Activated B cell treated with CpG ODN at 0.5 μM for 24 hours (primary cell): ENCODE measurements around the gene GHRHR. TPM values are rescaled to one million over a fixed set of nuclear protein-coding genes. Genes with fewer than 3 reads are reported as not detected.
A peak's percentile ranks its signal among the peaks of the same experiment; 100 is the strongest.

Source experiments
- ATAC-seq: fragments of 200-7000 bp; cut with Tn5 transposase; one replicate; pipeline ENCODE4 v1.10.0; 2021; ENCODE audit warnings: low read depth, mild to moderate bottlenecking, moderate library complexity
- CTCF ChIA-PET: fragments of 350-600 bp; sonication (Branson Sonifier 250); formaldehyde crosslinking; loops from one replicate; lab custom pipeline; 2021; ENCODE audit warnings: antibody characterized with exemption; lab: Charles Lee
- POLR2A ChIA-PET: fragments of 350-600 bp; sonication (Branson Sonifier 250); formaldehyde crosslinking; loops from one replicate; lab custom pipeline; 2021; ENCODE audit warnings: antibody characterized with exemption; lab: Charles Lee
- DNase-seq: peaks from one replicate; pipeline ENCODE4 v3.0.0; 2022
- H3K27ac Mint-ChIP-seq: one replicate; pipeline ENCODE4 v1.8.0; 2020; ENCODE audit warnings: mixed read lengths
- H3K27me3 Mint-ChIP-seq: one replicate; pipeline ENCODE4 v1.8.0; 2021; ENCODE audit warnings: mixed read lengths
- H3K36me3 Mint-ChIP-seq: one replicate; pipeline ENCODE4 v1.8.0; 2021; ENCODE audit warnings: low read depth, mixed read lengths
- H3K4me1 Mint-ChIP-seq: one replicate; pipeline ENCODE4 v1.8.0; 2021; ENCODE audit warnings: mixed read lengths
- H3K4me3 Mint-ChIP-seq: one replicate; pipeline ENCODE4 v1.8.0; 2020; ENCODE audit warnings: mild to moderate bottlenecking, mixed read lengths
- H3K9me3 Mint-ChIP-seq: one replicate; pipeline ENCODE4 v1.8.0; 2020; ENCODE audit warnings: mixed read lengths
- CTCF ChIP-seq: fragments of 200-600 bp; IDR thresholded peaks from one replicate; pipeline ENCODE4 v1.8.0; 2022; ENCODE audit warnings: antibody characterized with exemption, mild to moderate bottlenecking
- intact Hi-C: fragments of 100-400 bp; cut with micrococcal nuclease; formaldehyde crosslinking; loops from one replicate; pipeline ENCODE4 v1.15.1; 2024
- total RNA-seq: library from RNA; stranded (reverse); gene quantifications from 2 replicates; pipeline ENCODE4 v1.2.3, GENCODE V29; 2022

GHRHR gene
- total RNA-seq, 1 donor from 2014 or later: not detected

GRCh38 chr7:30979027-30979426 is 15.3 kb downstream of the GHRHR start:
- no peak overlapping the region for H3K27ac Mint-ChIP-seq
- ChIA-PET POLR2A (no interaction called here), CTCF (interaction anchor here (1.2 kb wide), 1 partner anchor 178 kb away, joined by 3 read pairs; no protein-coding TSS in a partner anchor)
- H3K36me3 Mint-ChIP-seq: no peaks in the 10 kb centered on the region
- no peak for TF ChIP-seq CTCF
- DNase-seq: no peak
- H3K4me3 Mint-ChIP-seq: no peak overlapping the region
- H3K4me1 Mint-ChIP-seq: peaks cover 8% of the 10 kb centered on the region
- intact Hi-C loops: no loop called here
- ATAC-seq: no peak
- no peaks in the 10 kb centered on the region for H3K9me3 Mint-ChIP-seq
- peaks cover 17% of the 10 kb centered on the region for H3K27me3 Mint-ChIP-seq

GRCh38 chr7:30980194-30980593 is 16.4 kb downstream of the GHRHR start:
- intact Hi-C loops: no loop called here
- POLR2A ChIA-PET: no interaction called here
- H3K9me3 Mint-ChIP-seq: no peaks in the 10 kb centered on the region
- no peak overlapping the region for H3K4me3 Mint-ChIP-seq
- H3K27ac Mint-ChIP-seq: no peak overlapping the region
- H3K27me3 Mint-ChIP-seq: peaks cover 22% of the 10 kb centered on the region
- no peak for TF ChIP-seq CTCF
- ATAC-seq (no peak), DNase-seq (no peak)
- H3K4me1 Mint-ChIP-seq: peaks cover 2% of the 10 kb centered on the region
- no peaks in the 10 kb centered on the region for H3K36me3 Mint-ChIP-seq
- CTCF ChIA-PET: no interaction called here

DNA sequence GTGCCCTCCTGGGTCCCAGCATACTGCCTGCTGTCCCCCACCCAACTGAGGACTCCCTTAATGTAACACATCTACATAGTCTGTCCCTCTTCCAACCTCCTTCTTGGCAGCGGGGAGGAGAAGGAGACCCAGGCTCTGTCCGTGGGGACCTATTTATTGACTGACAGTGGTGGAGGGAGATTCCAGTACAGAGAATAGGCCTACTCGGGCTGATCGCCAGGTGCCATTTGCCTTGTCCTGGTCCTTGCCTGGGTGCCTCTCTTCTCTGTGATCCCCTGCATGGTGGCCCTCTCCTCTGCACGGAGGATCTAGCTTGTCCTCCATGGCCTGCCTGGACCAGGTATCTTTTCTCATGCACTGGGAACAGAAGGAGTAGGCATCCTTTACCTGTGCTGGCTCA is 17.0 kb downstream of the GHRHR start:
- Mint-ChIP-seq H3K27me3 (peaks cover 24% of the 10 kb centered on the region), H3K9me3 (no peaks in the 10 kb centered on the region), H3K4me3 (no peak overlapping the region), H3K27ac (no peak overlapping the region), H3K4me1 (peaks cover 2% of the 10 kb centered on the region), H3K36me3 (no peaks in the 10 kb centered on the region)
- CTCF ChIA-PET: no interaction called here
- no peak for TF ChIP-seq CTCF
- POLR2A ChIA-PET: no interaction called here
- ATAC-seq: no peak
- no peak for DNase-seq
- intact Hi-C loops: no loop called here

- DNase-seq (peak; percentile 60), ATAC-seq (peak; percentile 82)
- Mint-ChIP-seq H3K27me3 (peaks cover 36% of the 10 kb centered on the region), H3K36me3 (no peaks in the 10 kb centered on the region), H3K27ac (no peak overlapping the region), H3K4me1 (peaks cover 2% of the 10 kb centered on the region), H3K4me3 (no peak overlapping the region), H3K9me3 (no peaks in the 10 kb centered on the region)
- intact Hi-C loops: loop anchor here (1.0 to 2.0 kb wide), 2 partner anchors 139 to 754 kb away; no protein-coding TSS in a partner anchor
- ChIA-PET CTCF (interaction anchor here (0.7 to 3.2 kb wide), 8 partner anchors 10 to 183 kb away, joined by 3 to 22 read pairs (median 4); no protein-coding TSS in a partner anchor), POLR2A (interaction anchor here (1.0 kb wide), 1 partner anchor 139 kb away, joined by 3 read pairs; no protein-coding TSS in a partner anchor)
- peak; percentile 96 for TF ChIP-seq CTCF
Measured at GRCh38 chr7:30983042-30983913, 19.5 kb downstream of the GHRHR start.

- no peaks in the 10 kb centered on the region for H3K9me3 Mint-ChIP-seq
- no peak overlapping the region for H3K4me3 Mint-ChIP-seq
- ChIA-PET POLR2A (interaction anchor here (1.0 kb wide), 1 partner anchor 138 kb away, joined by 3 read pairs; no protein-coding TSS in a partner anchor), CTCF (interaction anchor here (0.7 to 3.2 kb wide), 8 partner anchors 11 to 184 kb away, joined by 3 to 22 read pairs (median 4); no protein-coding TSS in a partner anchor)
- intact Hi-C loops: loop anchor here (1.0 to 2.0 kb wide), 2 partner anchors 138 to 753 kb away; no protein-coding TSS in a partner anchor
- peak; percentile 43 for TF ChIP-seq CTCF
- no peak overlapping the region for H3K27ac Mint-ChIP-seq
- H3K36me3 Mint-ChIP-seq: no peaks in the 10 kb centered on the region
- ATAC-seq (no peak), DNase-seq (no peak)
- peaks cover 36% of the 10 kb centered on the region for H3K27me3 Mint-ChIP-seq
- peaks cover 2% of the 10 kb centered on the region for H3K4me1 Mint-ChIP-seq
Measured at GRCh38 chr7:30983914-30984247, 20.1 kb downstream of the GHRHR start.
